Fibroblast of lung (primary cell): Measurements from ENCODE around the gene TMEM135.

Source experiments
- EZH2 ChIP-seq: IDR thresholded peaks from 2 replicates; pipeline ENCODE4 v1.5.1; 2012; ENCODE audit warnings: low read length, control low read depth, mild to moderate bottlenecking; ENCODE audit errors: missing control alignments
- TF ChIP-seq, protein P1 (sequence below), 2 donors: IDR thresholded peaks in 1 of 2; conservative IDR thresholded peaks in 1 of 2; 1 replicate in 1 of 2; 2 replicates in 1 of 2; pipeline ENCODE4 v1.5.1; 2011 to 2012; ENCODE audit warnings: low read length in 2 of 2, control low read depth in 1 of 2, inconsistent platforms in 1 of 2, low read depth in 1 of 2, mild to moderate bottlenecking in 1 of 2

- no peak for TF ChIP-seq EZH2
- TF ChIP-seq, protein P1, sequence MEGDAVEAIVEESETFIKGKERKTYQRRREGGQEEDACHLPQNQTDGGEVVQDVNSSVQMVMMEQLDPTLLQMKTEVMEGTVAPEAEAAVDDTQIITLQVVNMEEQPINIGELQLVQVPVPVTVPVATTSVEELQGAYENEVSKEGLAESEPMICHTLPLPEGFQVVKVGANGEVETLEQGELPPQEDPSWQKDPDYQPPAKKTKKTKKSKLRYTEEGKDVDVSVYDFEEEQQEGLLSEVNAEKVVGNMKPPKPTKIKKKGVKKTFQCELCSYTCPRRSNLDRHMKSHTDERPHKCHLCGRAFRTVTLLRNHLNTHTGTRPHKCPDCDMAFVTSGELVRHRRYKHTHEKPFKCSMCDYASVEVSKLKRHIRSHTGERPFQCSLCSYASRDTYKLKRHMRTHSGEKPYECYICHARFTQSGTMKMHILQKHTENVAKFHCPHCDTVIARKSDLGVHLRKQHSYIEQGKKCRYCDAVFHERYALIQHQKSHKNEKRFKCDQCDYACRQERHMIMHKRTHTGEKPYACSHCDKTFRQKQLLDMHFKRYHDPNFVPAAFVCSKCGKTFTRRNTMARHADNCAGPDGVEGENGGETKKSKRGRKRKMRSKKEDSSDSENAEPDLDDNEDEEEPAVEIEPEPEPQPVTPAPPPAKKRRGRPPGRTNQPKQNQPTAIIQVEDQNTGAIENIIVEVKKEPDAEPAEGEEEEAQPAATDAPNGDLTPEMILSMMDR (conservative IDR thresholded peaks at IDR 0.05 in 1 of 2, IDR thresholded peaks at IDR 0.05 in 1 of 2; ENCODE audit: low read depth in 1 of 2, low read length in 2 of 2) = no peak
These were observed 248.6 kb downstream of the TMEM135 start for GRCh38 chr11:87286338-87286737.
